IPS-11a (cell line): ENCODE data around the gene TEX44.
A peak's percentile ranks its signal among the peaks of the same experiment; 100 is the strongest.

Experiments
- H3K4me3 ChIP-seq: one replicate; pipeline ENCODE4 v1.5.1; 2013; ENCODE audit warnings: low read depth, low read length, control low read depth

TEX44 gene

GRCh38 chr2:231604685-231605606, 12.3 kb downstream of the TEX44 start:
- no peak overlapping the region for H3K4me3 ChIP-seq

GRCh38 chr2:231605607-231606091, 13.0 kb downstream of the TEX44 start:
- no peak overlapping the region for H3K4me3 ChIP-seq

- no peak overlapping the region for H3K4me3 ChIP-seq
Observed at GRCh38 chr2:231606941-231607340, 14.3 kb downstream of the TEX44 start.

- H3K4me3 ChIP-seq: no peak overlapping the region
Observed at GRCh38 chr2:231611273-231612108, 18.8 kb downstream of the TEX44 start.

GRCh38 chr2:231612109-231612455, 19.4 kb downstream of the TEX44 start:
- no peak overlapping the region for H3K4me3 ChIP-seq

- H3K4me3 ChIP-seq: no peak overlapping the region
Observed at GRCh38 chr2:231612456-231613330, 20.0 kb downstream of the TEX44 start.

- H3K4me3 ChIP-seq: no peak overlapping the region
Observed at GRCh38 chr2:231613331-231613662, 20.6 kb downstream of the TEX44 start.

- peak overlapping the region; percentile 48 for H3K4me3 ChIP-seq
Observed at GRCh38 chr2:231613663-231614558, 21.2 kb downstream of the TEX44 start.

GRCh38 chr2:231614559-231615057, 21.9 kb downstream of the TEX44 start:
- peak overlapping the region; percentile 48 for H3K4me3 ChIP-seq

- H3K4me3 ChIP-seq: peak overlapping the region; percentile 48
Observed at GRCh38 chr2:231615058-231615671, 22.5 kb downstream of the TEX44 start.

GRCh38 chr2:231616296-231616695, 23.6 kb downstream of the TEX44 start:
- H3K4me3 ChIP-seq: no peak overlapping the region

GRCh38 chr2:231617059-231617926, 24.6 kb downstream of the TEX44 start:
- no peak overlapping the region for H3K4me3 ChIP-seq

- no peak overlapping the region for H3K4me3 ChIP-seq
Observed at GRCh38 chr2:231621051-231621879, 28.6 kb downstream of the TEX44 start.

- H3K4me3 ChIP-seq: no peak overlapping the region
Observed at GRCh38 chr2:231622963-231623362, 30.3 kb downstream of the TEX44 start.

- H3K4me3 ChIP-seq: no peak overlapping the region
Observed at GRCh38 chr2:231626449-231626848, 33.8 kb downstream of the TEX44 start.

GRCh38 chr2:231627384-231628120, 34.9 kb downstream of the TEX44 start:
- H3K4me3 ChIP-seq: no peak overlapping the region
